NCI-H1694 treated with DMSO at 0.1 percent for 48 hours (cell line): Measurements from ENCODE around the gene RC3H1.

ENCODE experiments used
- DNase-seq: peaks from one replicate; lab custom pipeline; 2025; lab: John Stamatoyannopoulos, UW

RC3H1 gene

GRCh38 chr1:173884701-173885100 is 137.5 kb downstream of the RC3H1 start:
- DNase-seq = no peak
